Measurements from ENCODE around the gene DNAJB4.

DNA sequence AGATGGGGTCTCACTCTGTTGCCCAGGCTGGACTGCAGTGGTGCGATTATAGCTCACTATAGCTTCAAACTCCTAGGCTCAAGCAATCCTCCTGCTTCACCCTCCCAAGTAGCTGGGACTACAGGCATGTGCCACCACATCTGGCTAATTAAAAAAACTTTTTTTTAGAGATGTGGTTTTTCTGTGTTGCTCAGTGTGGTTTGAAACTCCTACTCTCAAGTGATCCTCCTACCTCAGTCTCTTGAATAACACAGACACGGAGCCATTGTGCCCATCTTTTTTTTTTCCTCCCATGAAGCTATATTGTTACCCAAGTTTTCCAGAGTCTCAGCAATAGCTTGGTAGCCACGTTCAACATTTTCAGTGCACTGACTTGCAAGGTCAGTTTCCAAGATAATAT is 43.7 kb downstream of the DNAJB4 start:
- TF ChIP-seq CTCF (conservative IDR thresholded peaks at IDR 0.05): no peak
- no peak for TF ChIP-seq EZH2 (IDR thresholded peaks at IDR 0.05; ENCODE audit: low read depth)
